Measurements from ENCODE around the gene APBB2.
"Not testable (repeated sequence)": the region's sequence is repeated elsewhere in the genome, so short reads cannot be mapped to it uniquely, and the experiment has no call there.

The APBB2 gene

GRCh38 chr4:41057467-41057866, 156.9 kb downstream of the APBB2 start:
- no peak for DNase-seq

GRCh38 chr4:41052287-41052686, 162.1 kb downstream of the APBB2 start:
- no peak for DNase-seq

GRCh38 chr4:41050880-41051775, 163.2 kb downstream of the APBB2 start:
- DNase-seq = no peak

- DNase-seq = no peak
Measured at GRCh38 chr4:41050116-41050515, 164.2 kb downstream of the APBB2 start.

- not testable (repeated sequence) for DNase-seq
Measured at GRCh38 chr4:41049176-41049575, 165.2 kb downstream of the APBB2 start.

GRCh38 chr4:41044791-41045190, 169.6 kb downstream of the APBB2 start:
- DNase-seq = no peak

GRCh38 chr4:41044165-41044564, 170.2 kb downstream of the APBB2 start:
- no peak for DNase-seq

- DNase-seq = no peak
Measured at GRCh38 chr4:41043465-41043864, 170.9 kb downstream of the APBB2 start.

GRCh38 chr4:41041551-41041950, 172.8 kb downstream of the APBB2 start:
- DNase-seq = no peak

GRCh38 chr4:41039317-41039716, 175.0 kb downstream of the APBB2 start:
- no peak for DNase-seq

- DNase-seq = no peak
Measured at GRCh38 chr4:41038304-41038703, 176.0 kb downstream of the APBB2 start.

- DNase-seq = no peak
Measured at GRCh38 chr4:41029098-41029497, 185.2 kb downstream of the APBB2 start.

- DNase-seq = no peak
Measured at GRCh38 chr4:41028392-41029076, 185.8 kb downstream of the APBB2 start.

- no peak for DNase-seq
Measured at GRCh38 chr4:41026971-41027370, 187.4 kb downstream of the APBB2 start.

- DNase-seq = no peak
Measured at GRCh38 chr4:41025824-41026223, 188.5 kb downstream of the APBB2 start.

GRCh38 chr4:41024556-41025491, 189.5 kb downstream of the APBB2 start:
- DNase-seq = no peak

GRCh38 chr4:41022116-41022515, 192.2 kb downstream of the APBB2 start:
- no peak for DNase-seq

- DNase-seq = no peak
Measured at GRCh38 chr4:41015016-41015675, 199.2 kb downstream of the APBB2 start.

GRCh38 chr4:41014158-41014557, 200.2 kb downstream of the APBB2 start:
- no peak for DNase-seq

- DNase-seq = no peak
Measured at GRCh38 chr4:41013746-41014145, 200.6 kb downstream of the APBB2 start.

GRCh38 chr4:41012911-41013310, 201.4 kb downstream of the APBB2 start:
- no peak for DNase-seq

- no peak for DNase-seq
Measured at GRCh38 chr4:41012293-41012692, 202.0 kb downstream of the APBB2 start.

GRCh38 chr4:41009411-41009810, 204.9 kb downstream of the APBB2 start:
- no peak for DNase-seq
